GM21381 (cell line): ENCODE results near the gene DOCK11.
"Not testable (repeated sequence)": the region's sequence is repeated elsewhere in the genome, so short reads cannot be mapped to it uniquely, and the experiment has no call there.

ENCODE experiments used
- ATAC-seq: cut with Tn5 transposase; IDR thresholded peaks from one replicate; pipeline ENCODE4 v1.9.1; 2021; ENCODE audit warnings: mild to moderate bottlenecking, moderate library complexity; ENCODE audit not compliant: unreplicated experiment

Gene DOCK11

GRCh38 chrX:118679290-118679689, 183.7 kb downstream of the DOCK11 start:
- no peak for ATAC-seq

- no peak for ATAC-seq
Measured at GRCh38 chrX:118682258-118683014, 186.8 kb downstream of the DOCK11 start.

- no peak for ATAC-seq
Measured at GRCh38 chrX:118685393-118685792, 189.8 kb downstream of the DOCK11 start.

DNA sequence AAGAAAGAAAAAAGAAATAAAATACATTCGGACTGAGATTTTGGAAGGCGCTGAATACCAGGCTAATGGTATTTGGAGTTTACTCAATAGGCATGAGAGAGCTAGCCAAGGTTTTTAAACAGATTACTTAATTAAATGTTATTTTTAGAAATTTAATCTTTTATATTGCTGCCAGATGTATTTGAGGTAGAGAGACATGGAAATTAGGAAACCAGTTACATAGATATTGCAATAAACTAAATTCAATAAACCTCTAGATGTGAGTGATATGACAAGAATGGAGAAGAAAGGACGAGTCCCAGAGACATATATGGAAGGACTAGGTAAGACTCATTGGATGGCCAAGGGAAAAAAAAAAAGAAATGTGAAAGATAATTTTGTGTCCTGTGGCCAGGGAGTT, 193.3 kb downstream of the DOCK11 start:
- no peak for ATAC-seq

DNA sequence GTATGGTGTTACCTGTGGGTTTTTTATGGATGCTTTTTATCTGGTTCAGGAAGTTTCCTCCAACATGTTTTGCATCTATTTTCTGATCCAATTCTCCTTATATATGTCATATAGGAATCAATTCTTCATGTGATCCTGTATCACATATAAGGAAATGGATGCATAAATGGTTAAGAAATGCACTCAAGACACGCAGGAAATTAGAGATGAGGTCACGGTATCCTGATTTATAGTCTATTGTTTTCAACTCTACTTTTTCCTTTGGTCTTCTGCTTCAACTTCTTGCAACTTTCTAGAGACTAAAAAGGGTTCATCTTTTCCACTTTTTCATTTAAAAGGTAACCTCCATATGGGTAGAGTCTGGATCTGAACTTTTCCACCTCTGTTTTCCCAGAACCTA, 198.2 kb downstream of the DOCK11 start:
- no peak for ATAC-seq

GRCh38 chrX:118694638-118695037, 199.0 kb downstream of the DOCK11 start:
- ATAC-seq, result no peak

DNA sequence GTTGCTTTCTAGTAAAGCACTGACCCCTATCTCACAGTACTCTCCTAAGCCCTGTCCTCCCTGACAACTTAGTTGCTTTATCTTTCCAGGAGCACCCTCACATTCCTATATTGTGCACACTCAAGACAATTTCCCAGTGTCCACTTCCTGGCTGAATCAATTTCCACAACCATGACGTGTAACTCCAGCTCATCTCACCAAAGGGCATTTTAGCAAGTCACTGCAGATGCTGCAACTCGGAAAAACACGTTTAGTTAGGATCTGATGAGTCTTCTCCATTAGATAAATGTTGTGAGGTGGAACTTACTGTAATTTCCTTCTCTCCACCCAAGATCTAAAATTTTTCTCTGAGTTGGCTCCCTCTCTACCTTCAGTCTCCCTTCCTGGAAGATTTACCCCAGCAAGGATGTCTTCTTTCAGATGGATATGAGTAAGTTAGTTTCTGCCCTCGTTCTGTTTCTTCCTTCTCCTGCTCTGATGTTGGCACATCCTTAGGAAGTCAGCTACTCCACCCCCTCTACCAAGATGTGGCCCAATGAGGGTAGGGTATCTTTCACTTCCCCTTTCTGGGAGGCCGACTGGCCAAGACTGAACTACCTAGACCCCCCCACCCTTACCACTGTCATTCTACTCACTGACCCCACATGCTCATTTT, 203.0 kb downstream of the DOCK11 start:
- ATAC-seq, result no peak

DNA sequence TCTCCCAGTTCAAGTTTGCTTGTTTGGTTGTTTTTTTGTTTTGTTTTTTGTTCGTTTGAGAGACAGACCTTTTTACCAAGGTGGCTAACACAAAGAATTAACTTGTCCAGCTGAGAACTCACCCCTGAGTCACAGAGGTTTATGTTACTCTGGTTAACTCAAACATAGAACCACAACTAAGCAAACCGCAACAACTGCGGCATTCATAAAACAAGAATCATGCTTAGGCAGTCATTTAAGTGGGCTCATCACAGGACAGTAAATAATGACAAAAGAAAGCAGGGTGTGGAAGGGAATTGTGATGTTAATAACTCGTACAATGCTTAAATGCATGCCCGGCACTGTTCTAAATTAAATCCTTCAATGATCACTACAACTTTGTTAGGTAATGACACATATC, 207.1 kb downstream of the DOCK11 start:
- no peak for ATAC-seq

DNA sequence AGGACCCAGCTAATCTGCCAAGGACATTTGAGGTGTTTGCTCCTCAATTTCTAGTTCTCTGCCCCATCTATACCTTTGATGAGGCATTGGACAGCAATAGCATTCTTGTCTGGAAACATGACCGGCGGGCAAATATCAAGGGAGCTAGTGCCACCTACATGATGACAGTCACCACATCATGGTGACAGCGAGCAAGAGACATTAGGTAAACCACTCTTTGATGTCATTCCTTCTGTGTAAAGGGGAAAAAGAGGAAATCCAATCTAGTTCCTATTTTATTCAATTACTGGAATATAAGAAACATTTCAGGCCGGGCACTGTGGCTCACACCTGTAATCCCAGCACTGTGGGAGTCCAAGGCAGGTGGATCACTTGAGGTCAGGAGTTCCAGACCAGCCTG, 211.1 kb downstream of the DOCK11 start:
- ATAC-seq, result no peak

DNA sequence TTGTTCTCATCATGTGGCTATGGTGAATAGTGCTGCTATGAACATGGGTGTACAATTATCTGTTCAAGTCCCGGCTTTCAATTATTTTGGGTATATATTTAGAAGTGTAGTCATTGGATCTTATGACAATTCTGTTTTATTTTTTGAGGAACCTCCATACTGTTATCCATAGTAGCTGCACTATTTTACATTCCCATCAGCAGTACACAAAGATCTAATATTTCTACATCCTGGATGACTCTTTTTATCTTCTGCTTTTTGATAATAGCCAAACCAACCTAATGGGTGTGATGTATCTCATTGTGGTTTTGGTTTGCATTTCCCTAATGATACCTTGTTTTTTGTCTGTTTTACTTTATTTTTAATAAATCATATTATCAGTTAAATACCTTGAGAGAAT, 218.9 kb downstream of the DOCK11 start:
- no peak for ATAC-seq

DNA sequence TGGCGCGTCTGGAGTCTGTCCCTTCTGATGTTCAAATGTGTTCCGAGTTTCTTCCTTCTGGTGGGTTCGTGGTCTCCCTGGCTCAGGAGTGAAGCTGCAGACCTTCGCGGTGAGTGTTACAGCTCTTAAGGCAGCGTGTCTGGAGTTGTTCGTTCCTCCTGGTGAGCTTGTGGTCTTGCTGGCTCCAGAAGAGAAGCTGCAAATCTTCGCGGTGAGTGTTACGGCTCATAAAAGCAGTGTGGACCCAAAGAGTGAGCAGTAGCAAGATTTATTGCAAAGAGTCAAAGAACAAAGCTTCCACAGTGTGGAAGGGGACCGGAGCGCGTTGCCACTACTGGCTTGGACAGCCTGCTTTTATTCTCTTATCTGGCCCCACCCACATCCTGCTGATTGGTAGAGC, 220.3 kb downstream of the DOCK11 start:
- not testable (repeated sequence) for ATAC-seq

- not testable (repeated sequence) for ATAC-seq
Measured at GRCh38 chrX:118716833-118717232, 221.2 kb downstream of the DOCK11 start.

GRCh38 chrX:118717678-118718391, 222.2 kb downstream of the DOCK11 start:
- no peak for ATAC-seq

- no peak for ATAC-seq
Measured at GRCh38 chrX:118718737-118719136, 223.1 kb downstream of the DOCK11 start.

DNA sequence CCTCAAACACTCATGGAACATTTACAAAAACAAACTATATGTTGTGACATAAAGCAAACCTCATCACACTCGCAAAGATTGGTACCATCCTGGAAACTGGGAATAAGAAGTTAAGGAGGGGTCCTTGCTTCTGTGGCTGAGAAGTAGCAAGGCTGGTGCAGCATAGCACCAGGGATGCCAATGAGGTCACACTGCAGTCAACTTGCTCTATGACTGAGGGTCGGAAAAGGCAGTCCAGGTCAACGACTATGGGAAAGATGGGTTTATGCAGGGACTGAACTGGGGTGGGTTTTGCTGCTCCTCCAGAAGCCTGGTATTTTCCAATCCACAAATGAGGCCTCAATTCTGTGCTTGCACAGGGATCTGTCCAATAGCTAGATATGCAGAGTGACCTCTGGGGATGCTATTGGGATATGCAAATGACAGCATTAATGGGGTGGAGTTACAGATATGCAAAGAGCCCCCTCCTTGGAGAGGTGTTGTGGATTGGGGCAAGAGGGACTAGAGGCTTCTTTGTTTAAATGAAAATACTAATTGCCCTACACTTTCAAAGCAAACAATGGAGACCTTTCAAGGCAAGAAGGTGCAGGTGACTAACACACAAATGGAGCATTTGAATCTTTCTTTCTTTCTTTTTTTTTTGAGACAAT, 224.6 kb downstream of the DOCK11 start:
- ATAC-seq, result no peak

- ATAC-seq, result no peak
Measured at GRCh38 chrX:118723376-118723775, 227.8 kb downstream of the DOCK11 start.

DNA sequence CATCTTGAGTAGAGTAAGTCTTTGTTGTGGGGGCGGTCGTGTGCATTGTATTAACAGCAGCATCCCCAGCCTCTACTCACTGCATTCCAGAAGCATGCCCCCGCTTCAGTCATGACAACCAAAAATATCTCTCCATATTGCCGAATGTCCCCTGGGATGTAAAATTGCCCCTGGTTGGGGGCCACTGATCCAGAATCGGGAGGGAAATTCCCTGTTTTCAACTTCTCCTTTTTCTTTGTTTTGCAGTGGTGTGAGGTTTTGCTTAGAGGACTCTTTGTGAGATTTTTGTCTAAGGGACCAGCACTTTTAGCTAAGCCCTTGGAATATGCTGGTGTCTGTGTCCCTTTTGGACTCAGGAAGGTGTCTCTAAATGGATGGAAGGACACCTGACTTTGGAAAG, 228.8 kb downstream of the DOCK11 start:
- no peak for ATAC-seq

GRCh38 chrX:118724775-118725174, 229.2 kb downstream of the DOCK11 start:
- ATAC-seq, result no peak

GRCh38 chrX:118726396-118726795, 230.8 kb downstream of the DOCK11 start:
- ATAC-seq, result no peak

GRCh38 chrX:118726887-118727685, 231.5 kb downstream of the DOCK11 start, which contains the start of gene IL13RA1:
TSS of gene IL13RA1 (plus strand) at chrX:118727606. CDS start at chrX:118727639, 33 bp downstream.
- peak; percentile 49 for ATAC-seq
